Measurements from ENCODE around the gene OR56A1.
"Not testable (repeated sequence)": the region's sequence is repeated elsewhere in the genome, so short reads cannot be mapped to it uniquely, and the experiment has no call there.

Gene OR56A1, protein sequence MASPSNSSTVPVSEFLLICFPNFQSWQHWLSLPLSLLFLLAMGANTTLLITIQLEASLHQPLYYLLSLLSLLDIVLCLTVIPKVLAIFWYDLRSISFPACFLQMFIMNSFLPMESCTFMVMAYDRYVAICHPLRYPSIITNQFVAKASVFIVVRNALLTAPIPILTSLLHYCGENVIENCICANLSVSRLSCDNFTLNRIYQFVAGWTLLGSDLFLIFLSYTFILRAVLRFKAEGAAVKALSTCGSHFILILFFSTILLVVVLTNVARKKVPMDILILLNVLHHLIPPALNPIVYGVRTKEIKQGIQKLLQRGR

GRCh38 chr11:6030708-6031405 lies at the start of gene OR56A1:
Gene OR56A1 (minus strand): TSS chr11:6030758. CDS start chr11:6027692, 3,066 bp downstream.
- DNase-seq: no peak

GRCh38 chr11:6079463-6079862 lies 48.9 kb upstream of the OR56A1 start:
- no peak for DNase-seq

DNA sequence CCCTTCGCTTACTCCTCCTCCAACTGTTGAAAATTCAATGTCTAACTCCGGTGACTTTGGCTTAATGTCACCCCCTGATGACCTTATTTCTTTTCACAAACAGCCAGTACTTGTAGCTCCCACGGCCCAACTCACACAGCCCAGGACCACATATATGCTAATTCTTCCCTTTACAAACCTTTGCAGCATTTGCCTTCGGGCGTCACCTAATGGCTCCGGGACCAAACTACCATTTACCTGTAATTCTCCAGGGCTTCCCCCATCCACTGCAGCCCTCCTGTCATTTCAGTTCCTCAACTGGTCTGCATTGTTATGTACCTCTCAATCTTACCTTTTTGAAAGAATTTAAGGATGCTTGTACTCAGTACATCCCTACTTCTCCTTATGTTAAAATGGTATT lies 47.2 kb upstream of the OR56A1 start:
- DNase-seq: no peak

DNA sequence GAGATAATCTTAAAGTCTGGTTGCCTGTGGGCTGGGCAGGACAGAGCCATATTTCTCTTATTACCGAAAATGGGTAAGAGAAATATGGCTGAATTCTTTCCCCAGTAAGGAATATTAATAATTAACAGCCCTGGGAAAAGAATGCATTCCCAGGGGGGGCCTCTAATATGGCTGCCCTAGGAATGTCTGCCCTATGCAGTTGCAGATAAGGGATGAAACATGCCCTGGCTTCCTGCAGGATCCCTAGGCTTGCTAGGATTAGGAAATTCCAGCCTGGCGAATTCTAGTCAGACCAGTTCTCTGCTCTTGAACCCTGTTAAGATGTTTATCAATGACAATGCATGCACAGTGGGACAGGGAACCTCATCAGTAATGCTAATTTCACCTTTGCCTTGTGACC lies 45.9 kb upstream of the OR56A1 start:
- DNase-seq: not testable (repeated sequence)

DNA sequence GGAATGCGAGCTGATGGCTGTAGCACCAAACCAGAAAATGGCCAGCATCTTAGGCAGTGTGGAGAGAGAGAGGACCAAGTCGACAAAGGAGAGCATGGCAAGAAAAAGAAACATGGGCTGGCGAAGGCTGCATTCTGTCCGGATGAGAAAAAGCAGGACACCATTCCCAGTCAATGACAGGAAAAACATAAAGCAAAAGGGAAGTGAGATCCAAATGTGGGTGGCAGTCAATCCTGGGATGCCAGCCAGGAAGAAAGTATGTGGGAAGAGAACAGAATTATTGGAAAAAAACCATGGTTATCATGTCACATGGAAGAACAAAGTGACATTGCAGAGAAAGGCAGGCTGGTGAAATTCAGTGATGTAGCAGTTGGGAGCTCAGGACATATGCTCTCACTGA lies 36.9 kb upstream of the OR56A1 start:
- DNase-seq: no peak

DNA sequence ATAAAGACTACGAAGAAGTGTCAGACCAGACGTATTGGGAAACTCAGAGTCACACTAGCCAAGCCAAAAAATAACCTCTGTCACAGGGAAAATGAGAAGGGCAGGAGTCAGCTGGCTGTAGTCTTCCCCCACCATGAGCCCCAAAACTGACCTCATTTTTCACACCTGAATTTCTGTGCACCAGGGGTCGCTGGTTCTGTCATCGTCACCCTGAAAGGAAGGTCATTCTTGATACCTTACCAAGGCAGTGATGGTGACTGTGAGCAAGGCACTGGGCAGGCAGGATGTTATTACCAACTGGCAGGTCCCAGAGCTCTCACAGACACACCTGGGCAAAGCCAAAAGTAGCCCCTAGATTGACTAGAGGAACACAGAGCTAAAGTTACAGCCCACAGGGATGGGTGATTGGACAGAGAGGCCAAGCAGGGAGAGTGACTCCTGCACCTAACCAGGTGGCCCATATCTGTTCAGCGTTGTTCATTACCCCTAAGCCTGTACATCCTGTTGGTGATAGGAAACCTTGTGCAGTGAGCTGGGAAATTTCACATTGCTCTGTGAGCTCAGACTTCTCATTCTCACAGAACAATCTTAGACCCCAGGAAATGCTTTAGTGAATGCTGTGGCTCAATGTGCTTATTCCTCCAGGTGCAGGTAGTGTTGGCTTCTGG lies 32.3 kb upstream of the OR56A1 start:
- no peak for DNase-seq

DNA sequence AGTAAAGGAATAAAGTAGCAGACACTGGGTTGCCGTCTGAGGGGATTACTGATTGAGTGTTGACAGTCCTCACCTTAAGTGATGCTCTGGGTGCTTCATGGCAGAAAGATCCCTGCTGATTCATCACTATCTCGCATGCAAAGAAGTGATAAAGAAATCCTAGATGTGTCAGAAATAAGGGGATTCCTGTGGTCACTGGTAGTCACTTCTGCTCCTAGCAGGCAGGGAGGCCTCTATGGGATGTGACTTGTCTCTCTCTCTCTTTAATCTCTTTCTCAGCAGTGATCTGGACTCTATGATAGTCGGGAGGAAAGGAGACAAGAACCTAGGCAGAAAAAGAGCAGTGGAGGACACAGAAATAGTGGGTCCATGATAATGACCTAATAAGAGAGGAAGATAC lies 30.9 kb upstream of the OR56A1 start:
- DNase-seq: no peak

DNA sequence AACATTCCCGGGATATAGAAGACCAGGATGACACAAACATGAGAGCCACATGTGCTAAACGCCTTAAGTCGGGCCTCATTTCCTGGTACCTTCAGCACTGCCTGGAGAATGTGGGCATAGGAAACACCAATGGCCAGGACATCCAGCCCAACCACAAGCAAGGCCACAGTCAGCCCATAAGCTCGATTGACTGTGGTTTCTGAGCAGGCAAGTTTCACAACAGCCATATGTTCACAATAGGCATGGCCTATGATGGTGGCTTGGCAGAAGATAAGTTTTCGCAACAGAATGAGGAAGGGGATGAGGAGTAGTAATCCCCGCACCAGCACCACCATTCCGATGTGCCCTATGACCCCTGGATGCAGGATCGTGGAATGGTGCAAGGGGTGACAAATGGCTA lies 26.9 kb upstream of the OR56A1 start:
- DNase-seq: no peak

- no peak for DNase-seq
Observed at GRCh38 chr11:6055569-6055968, 25.0 kb upstream of the OR56A1 start.

DNA sequence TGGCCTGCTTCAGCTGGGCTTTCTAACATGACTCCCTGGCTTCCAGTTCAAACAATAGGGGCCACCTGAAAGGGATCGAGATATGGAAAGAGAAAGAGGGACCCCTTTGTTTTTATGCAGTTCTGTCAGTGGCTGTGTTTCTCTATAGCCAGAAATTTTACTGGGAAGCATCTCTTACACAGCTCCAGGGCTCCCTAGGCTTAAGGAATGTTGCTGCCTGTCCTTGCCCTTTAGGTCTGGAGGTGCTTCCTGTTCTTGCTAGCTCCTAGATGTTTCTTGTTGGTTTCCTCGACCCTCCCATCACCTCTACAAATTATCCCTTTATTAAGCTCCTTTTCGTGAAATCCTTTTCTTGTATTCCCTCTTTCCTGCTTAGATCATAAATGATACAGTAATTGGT lies 21.8 kb upstream of the OR56A1 start:
- DNase-seq: no peak

GRCh38 chr11:6040874-6041273 lies 10.3 kb upstream of the OR56A1 start:
- DNase-seq: no peak

GRCh38 chr11:6027501-6027900 lies 3.1 kb downstream of the OR56A1 start:
- DNase-seq: no peak

GRCh38 chr11:6025056-6025455 lies 5.5 kb downstream of the OR56A1 start:
- DNase-seq: no peak

GRCh38 chr11:6022956-6023355 lies 7.6 kb downstream of the OR56A1 start:
- no peak for DNase-seq

DNA sequence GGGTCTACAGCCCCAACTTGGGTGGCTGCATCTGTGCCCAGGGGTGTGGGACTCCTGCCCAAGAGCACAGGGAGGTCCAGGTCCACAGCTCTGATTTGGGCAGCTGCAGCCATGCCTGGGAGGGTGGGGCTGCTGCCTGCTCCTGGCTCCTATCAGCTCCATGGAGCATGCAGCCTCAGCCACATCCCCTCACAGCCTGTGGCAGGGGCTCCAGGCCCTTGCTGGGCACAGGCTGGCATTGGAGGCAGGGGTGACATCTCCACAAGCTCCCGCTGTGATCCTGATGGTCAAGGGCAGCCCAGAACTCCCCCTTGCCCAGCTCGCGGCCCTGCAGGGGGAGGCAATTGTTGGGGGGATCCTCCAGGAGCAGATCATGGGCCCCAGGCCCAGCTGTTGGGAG lies 17.5 kb downstream of the OR56A1 start:
- no peak for DNase-seq

GRCh38 chr11:6012035-6012668 lies 18.4 kb downstream of the OR56A1 start:
- no peak for DNase-seq

- no peak for DNase-seq
Observed at GRCh38 chr11:6006846-6007245, 23.7 kb downstream of the OR56A1 start, which contains the start of gene OR56A4. Gene OR56A4 (minus strand): TSS chr11:6006946. CDS start chr11:6002992, 3,954 bp downstream.

DNA sequence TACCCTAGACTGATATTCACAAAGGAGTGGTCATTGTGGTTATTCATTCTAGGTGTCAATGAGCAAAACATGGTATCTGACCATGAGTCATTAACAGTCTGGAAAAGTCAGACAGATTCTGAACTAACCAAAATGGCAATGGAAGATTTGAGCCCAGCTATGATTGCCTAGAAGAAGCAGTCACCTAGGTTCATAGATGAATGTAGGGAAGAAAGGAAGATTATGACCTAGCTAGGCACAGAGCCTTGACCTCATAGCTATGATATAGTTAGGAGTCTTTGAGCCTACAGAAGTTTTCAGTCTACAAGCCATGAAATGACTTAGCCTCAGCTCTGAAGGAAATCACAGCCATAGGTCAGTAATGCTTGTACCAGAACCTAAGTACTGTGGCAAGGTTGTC lies 24.2 kb downstream of the OR56A1 start:
- no peak for DNase-seq

GRCh38 chr11:6002202-6002699 lies 28.3 kb downstream of the OR56A1 start:
- no peak for DNase-seq

- no peak for DNase-seq
Observed at GRCh38 chr11:5994791-5995190, 35.8 kb downstream of the OR56A1 start.

DNA sequence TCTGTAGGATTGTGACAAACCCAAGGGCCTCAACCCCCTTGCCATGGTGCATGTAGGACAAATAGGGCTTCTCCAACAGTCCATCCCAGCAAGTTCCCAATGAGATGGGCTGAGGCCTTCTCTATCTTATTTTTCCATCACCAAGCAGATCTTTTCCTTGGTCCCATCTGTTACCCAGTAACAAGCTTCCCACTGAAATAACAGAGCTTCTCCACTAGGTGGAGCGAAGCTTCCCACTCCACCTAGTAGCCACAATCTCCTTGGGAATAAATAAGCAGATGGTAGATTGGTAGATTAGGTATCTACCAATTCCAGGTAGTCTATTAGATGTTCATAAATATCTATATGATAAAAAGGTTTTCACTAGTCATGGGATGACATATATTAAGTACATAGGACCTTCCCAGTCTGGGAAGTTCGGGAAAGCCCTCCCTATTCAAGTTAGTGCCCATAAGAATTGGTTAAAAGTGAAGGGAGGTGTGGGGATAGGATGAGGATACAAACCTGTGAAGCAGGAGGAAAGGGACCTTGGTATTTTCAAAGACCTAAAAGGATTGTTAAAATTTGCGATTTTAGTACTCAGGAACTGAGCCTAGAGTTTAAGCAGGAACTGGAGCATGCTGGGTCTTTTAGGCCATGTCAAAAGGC lies 37.8 kb downstream of the OR56A1 start:
- DNase-seq: no peak

DNA sequence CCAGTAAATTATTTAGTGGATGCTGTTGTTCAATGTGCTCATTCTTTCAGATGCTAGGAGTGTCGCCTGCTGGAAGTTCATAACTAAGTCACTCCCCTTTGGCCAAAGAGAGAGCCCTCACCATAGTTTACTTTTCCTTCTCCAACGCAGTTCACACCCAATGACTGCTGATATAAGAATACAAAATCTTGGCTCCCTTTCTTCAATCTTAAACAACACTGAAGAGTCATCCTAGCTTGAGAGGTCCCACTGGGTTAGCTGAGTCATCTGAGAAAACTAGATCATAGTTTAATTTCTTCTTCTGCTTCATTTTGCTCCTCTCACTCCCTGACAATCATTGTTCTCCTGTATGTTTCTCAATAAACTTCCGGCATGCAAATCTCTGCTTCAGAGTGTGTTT lies 38.4 kb downstream of the OR56A1 start:
- no peak for DNase-seq

GRCh38 chr11:5989203-5989602 lies 41.4 kb downstream of the OR56A1 start:
- DNase-seq: no peak

Measured in GOT3 (cell line).